ENCODE results near the gene EGFL8. TPM values are rescaled to one million over a fixed set of nuclear protein-coding genes. Genes with fewer than 3 reads are reported as not detected.
"Not testable (repeated sequence)": the region's sequence is repeated elsewhere in the genome, so short reads cannot be mapped to it uniquely, and the experiment has no call there.

The EGFL8 gene
- total RNA-seq, 2 experiments from 2014 or later = 6.0 to 8.6 TPM

DNA sequence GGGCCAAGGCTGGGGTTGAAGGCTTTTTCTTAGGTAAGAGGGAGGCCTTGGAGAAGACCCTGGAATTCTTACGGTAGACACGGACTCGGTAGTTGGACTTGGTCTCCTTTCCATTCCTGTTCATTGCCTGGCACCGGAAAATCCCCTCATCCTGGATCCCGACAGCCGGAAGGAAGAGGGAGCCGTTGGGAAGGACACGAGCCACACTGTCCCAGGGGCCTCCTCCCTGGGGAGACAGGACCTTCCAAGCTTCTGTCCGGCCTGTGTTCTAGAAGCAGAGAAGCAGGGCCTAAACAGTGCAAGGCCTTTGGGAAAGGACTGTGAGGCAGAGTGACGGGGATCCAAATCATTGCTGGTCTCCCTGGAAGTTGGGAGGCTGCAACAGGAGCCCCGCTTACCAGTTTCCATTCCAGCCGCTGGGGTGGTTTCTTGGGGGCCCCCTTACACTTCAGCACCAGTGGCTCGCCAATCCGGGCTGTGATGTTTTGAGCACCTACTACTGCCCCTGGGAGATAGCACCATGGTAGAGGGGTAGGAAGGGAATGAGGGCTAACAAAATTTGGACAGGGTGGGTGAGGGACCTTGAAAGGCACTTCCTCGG is 19.2 kb downstream of the EGFL8 start:
- no peaks in the 10 kb centered on the region for H3K9me3 Mint-ChIP-seq
- H3K4me1 Mint-ChIP-seq = peaks cover 62% of the 10 kb centered on the region
- no peak for DNase-seq
- H3K36me3 Mint-ChIP-seq (ENCODE audit: low read depth) = peaks cover 61% of the 10 kb centered on the region
- no peaks in the 10 kb centered on the region for H3K27me3 Mint-ChIP-seq
- no peak overlapping the region for H3K4me3 Mint-ChIP-seq
- H3K27ac Mint-ChIP-seq = no peak overlapping the region
- POLR2A ChIA-PET = no interaction called here
- CTCF ChIA-PET = interaction anchor here (2.3 kb wide), 1 partner anchor 12 kb away, joined by 8 read pairs; no protein-coding TSS in a partner anchor

DNA sequence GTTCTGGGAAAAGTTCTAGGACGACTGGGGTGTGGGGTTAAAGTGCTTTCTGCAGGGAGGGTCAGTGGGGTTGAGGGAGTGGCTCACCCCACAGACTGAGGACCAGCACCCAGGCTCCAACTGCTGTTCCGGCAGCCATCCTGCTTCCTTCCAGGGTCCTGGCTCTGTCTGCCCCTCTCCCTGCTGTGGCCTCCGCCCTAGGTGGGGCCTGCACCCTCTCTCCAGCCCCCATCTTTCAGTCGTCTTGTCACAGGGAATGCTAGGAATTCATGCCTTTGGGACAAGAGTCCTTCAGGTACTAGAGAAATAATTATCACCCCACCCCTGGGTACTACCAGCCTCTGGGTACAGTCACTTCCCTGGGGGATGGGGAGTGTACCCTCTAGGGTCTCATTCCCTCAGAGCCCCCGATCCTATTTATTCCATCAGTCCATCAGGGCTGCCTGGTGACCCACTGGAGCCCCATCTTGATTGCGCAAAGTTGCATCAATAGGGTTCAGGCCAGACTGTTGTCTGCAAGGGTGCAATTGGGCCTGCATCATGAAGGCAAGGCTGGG is 19.8 kb downstream of the EGFL8 start, which contains the start of gene AGER:
AGER (minus strand) TSS at position 170 of the 557 bp plus-strand sequence; CDS start at position 139, 31 bp downstream.
- Mint-ChIP-seq H3K27ac (peak within 1 kb of the TSS; percentile 25), H3K4me1 (peaks cover 62% of the 10 kb centered on the region), H3K9me3 (no peaks in the 10 kb centered on the region), H3K36me3 (ENCODE audit: low read depth) (peaks cover 61% of the 10 kb centered on the region), H3K4me3 (no peak within 1 kb of the TSS), H3K27me3 (no peaks in the 10 kb centered on the region)
- ChIA-PET CTCF (no interaction called here), POLR2A (no interaction called here)
- DNase-seq = no peak

DNA sequence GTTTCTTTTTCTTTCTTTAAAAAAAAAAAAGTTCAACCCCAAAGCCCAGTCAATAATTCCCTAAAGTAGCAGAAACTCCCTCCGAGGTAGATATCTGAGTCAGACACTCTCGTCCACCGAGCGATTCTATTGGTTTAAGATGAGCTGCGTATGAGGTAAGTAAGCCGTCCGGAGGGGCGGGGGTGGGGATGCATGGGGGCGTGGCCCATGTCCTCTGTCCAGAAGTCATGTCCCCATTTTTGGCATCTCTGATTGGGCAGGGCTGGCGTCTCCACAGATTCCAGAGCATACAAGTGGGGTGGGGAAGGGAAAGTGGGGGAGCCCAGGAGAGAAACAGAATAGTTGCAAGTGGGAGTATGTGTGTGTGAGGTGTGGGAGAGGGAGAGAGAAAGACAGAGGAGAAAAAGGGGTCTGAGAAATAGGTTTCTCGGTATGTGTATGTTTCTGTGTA is 21.3 kb downstream of the EGFL8 start:
- POLR2A ChIA-PET, H3K9me3 Mint-ChIP-seq, DNase-seq, CTCF ChIA-PET, H3K27me3 Mint-ChIP-seq: not testable (repeated sequence)
- peak overlapping the region; percentile 75 for H3K27ac Mint-ChIP-seq
- H3K36me3 Mint-ChIP-seq (ENCODE audit: low read depth) = peaks cover 59% of the 10 kb centered on the region
- H3K4me1 Mint-ChIP-seq = peaks cover 52% of the 10 kb centered on the region
- H3K4me3 Mint-ChIP-seq = peak overlapping the region; percentile 25

DNA sequence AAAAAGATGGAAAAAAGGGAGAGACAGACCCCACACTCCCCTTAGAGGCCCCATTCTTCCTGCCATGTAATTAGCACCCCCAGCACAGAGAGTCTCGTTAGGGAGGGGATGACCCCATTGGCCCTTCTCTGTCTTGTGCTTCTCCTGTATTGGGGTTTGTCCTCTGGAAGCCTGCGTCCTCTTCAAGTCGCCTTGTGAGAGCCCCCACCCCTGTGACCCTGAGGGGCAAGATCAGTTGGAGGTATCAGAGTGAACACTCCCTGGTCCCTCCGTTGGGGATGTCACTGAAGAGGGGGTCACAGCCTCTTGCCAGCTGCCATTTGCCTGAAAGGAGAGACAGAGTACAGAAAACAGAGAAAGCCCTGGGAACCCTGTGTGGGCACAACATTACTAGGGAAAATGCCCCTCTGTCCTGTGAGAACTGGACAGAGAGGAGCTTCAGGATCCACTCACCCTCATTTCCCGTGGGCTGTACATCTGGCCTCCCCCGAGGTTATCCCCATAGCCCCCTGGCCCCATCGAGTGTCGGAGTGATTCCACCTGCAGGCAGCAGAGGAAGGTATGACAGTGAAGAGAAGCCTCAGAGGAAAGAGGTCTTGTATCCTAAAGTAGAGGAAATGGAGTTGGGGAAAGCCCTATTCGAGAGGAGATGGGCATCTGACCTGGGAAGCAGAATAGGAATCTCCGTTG is 21.9 kb downstream of the EGFL8 start:
- H3K9me3 Mint-ChIP-seq, POLR2A ChIA-PET, H3K27me3 Mint-ChIP-seq, DNase-seq, H3K4me3 Mint-ChIP-seq: not testable (repeated sequence)
- Mint-ChIP-seq H3K36me3 (ENCODE audit: low read depth) (peaks cover 61% of the 10 kb centered on the region), H3K4me1 (peaks cover 49% of the 10 kb centered on the region), H3K27ac (peak overlapping the region; percentile 75)
- CTCF ChIA-PET = interaction anchor here (1.5 kb wide), 1 partner anchor 9 kb away, joined by 4 read pairs; no protein-coding TSS in a partner anchor

DNA sequence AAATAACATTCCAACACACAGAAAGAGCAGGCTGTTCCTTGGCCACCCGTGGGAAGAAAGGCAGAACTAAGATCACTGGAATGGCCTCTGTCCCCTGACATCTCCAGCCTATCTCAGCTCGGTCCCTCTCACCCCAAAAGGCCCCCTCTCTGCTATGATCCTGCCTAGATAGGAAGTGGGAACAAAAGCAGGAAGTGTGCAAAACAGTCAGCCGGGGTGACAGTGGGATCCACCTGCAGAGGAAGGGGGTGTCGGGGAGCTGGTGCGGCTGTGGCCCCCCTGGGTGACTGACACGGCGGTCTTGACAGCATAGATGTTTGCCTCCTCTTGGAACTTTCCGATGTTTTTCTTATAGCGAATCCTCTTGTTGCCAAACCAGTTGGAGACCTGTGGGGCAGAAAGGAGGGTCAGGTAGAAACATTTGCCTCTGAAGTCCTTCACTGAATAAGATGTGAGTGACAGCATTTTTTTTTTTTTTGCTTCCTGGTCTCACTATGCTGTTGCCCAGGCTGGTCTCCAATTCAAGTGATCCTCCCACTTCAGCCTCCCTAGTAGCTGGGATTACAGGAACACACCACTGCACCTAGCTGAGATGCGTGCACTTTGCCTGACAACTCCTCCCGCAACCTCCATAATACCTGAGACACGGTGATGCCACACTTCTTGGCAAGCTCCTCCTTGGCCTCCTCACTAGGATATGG is 22.8 kb downstream of the EGFL8 start:
- peaks cover 67% of the 10 kb centered on the region for H3K36me3 Mint-ChIP-seq (ENCODE audit: low read depth)
- H3K9me3 Mint-ChIP-seq = no peaks in the 10 kb centered on the region
- POLR2A ChIA-PET = no interaction called here
- H3K27ac Mint-ChIP-seq = peak overlapping the region; percentile 67
- H3K27me3 Mint-ChIP-seq = no peaks in the 10 kb centered on the region
- no peak for DNase-seq
- CTCF ChIA-PET = interaction anchor here (1.5 kb wide), 1 partner anchor 9 kb away, joined by 4 read pairs; no protein-coding TSS in a partner anchor
- peaks cover 43% of the 10 kb centered on the region for H3K4me1 Mint-ChIP-seq
- peak overlapping the region; percentile 42 for H3K4me3 Mint-ChIP-seq

DNA sequence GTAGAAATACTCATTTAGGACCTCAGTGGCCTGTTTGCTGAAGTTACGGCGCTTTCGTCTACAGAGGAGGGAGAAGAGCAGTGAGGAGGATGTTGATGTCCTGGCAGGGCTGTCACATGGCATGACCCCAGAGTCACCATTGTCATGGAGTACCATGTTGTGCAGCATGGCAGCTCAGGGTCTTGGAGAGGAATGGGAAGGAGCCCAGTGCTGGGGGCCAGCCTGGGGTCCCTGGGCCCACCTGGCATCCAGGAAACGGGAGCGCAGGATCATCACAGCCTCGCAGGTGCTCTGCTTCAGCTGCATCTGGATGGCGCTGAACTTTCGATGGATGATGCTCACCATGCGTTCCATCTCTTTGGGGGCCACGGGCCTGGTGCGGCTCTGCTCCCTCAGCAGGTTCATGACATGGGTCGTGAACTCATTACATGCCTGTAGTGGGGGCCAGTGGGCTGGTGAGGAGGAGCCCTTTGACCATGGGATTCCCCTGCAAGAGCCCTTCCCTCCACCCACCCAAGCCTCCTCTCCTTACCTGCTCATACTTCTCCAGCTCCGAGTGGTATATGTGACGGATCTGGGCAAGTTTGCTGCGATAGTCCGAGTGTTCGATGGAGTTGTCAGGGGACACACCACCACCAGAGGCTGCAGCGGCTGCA is 23.5 kb downstream of the EGFL8 start:
- CTCF ChIA-PET = interaction anchor here (0.5 to 1.5 kb wide), 2 partner anchors 8 to 28 kb away, joined by 3 to 4 read pairs; no protein-coding TSS in a partner anchor
- H3K9me3 Mint-ChIP-seq, H3K27me3 Mint-ChIP-seq, DNase-seq, POLR2A ChIA-PET: not testable (repeated sequence)
- Mint-ChIP-seq H3K4me1 (peaks cover 43% of the 10 kb centered on the region), H3K27ac (peak overlapping the region; percentile 67), H3K4me3 (peak overlapping the region; percentile 100), H3K36me3 (ENCODE audit: low read depth) (peaks cover 64% of the 10 kb centered on the region)

DNA sequence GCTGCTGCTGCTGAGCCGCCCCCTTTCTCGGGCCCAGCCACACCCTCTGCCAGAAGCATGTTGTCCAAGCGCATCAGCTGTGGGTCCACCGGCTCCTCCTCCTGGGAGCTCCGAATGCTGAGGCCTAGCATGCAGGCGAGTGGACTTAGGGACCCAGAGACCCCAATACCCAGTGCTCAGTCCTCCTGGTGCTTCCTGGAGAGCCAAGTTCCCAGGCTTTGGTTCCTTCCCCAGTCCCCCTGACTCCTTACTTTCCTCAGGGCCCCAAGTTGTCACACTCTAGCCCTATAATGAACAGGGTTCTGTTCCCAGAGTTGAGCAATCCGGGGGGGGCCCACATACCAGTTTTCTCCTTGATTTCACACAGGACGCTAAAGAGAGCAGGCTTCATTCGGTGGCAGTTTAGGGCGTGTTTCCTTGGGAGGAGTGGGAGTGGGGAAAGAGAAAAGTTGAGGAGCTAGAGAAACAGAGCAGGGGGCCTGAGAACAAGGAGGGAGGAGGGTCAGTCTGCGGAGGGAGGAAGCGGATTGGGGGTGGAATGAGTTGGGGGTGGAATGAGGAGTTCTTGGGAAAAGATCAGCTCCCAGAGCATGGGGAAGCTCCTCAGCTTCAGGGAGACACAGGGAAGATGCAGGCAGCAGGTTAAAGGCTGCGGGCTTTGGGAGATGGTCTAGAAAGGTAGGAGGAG is 24.1 kb downstream of the EGFL8 start:
- Mint-ChIP-seq H3K4me1 (peaks cover 49% of the 10 kb centered on the region), H3K4me3 (peak overlapping the region; percentile 100), H3K9me3 (no peaks in the 10 kb centered on the region), H3K36me3 (ENCODE audit: low read depth) (peaks cover 64% of the 10 kb centered on the region), H3K27me3 (no peaks in the 10 kb centered on the region), H3K27ac (peak overlapping the region; percentile 69)
- no peak for DNase-seq
- CTCF ChIA-PET = interaction anchor here (0.5 kb wide), 1 partner anchor 27 kb away, joined by 3 read pairs; no protein-coding TSS in a partner anchor
- POLR2A ChIA-PET = no interaction called here

DNA sequence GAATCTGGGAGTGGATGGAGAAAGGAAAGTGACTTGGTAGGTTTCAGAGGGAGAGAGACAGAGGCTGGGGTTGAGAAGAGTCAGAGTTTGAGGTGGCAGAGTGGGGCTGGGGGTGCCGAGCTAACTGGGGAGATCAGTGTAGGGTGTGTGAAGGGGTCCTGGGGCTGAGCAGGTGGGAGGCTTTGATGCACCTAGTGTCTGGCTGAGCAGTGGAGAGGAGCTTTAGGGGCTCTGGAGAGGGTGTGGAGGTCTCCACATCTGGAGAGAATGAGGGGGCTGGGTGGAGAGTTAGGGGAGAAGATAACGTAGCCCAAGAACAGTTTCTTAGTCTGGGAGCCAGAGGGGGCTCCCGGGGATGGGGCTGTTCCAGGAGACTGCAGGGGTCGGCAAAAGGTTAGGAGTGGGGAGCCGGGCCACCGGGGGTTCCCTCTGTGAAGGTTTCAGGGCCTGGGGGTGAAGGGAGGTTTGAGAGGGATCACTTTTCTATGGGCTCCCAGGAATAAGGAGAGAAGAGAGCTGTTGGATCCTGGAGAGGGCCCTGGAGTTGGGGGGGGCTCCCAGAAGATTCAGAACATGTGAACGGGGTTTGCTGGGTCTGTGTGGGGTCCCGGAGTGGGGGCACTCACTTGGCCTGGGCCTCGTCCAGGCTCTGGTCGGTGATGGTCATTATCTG is 24.8 kb downstream of the EGFL8 start:
- no peaks in the 10 kb centered on the region for H3K27me3 Mint-ChIP-seq
- H3K9me3 Mint-ChIP-seq = no peaks in the 10 kb centered on the region
- CTCF ChIA-PET = no interaction called here
- peaks cover 54% of the 10 kb centered on the region for H3K4me1 Mint-ChIP-seq
- peaks cover 62% of the 10 kb centered on the region for H3K36me3 Mint-ChIP-seq (ENCODE audit: low read depth)
- peak overlapping the region; percentile 100 for H3K4me3 Mint-ChIP-seq
- H3K27ac Mint-ChIP-seq = peak overlapping the region; percentile 69
- POLR2A ChIA-PET = no interaction called here
- no peak for DNase-seq

DNA sequence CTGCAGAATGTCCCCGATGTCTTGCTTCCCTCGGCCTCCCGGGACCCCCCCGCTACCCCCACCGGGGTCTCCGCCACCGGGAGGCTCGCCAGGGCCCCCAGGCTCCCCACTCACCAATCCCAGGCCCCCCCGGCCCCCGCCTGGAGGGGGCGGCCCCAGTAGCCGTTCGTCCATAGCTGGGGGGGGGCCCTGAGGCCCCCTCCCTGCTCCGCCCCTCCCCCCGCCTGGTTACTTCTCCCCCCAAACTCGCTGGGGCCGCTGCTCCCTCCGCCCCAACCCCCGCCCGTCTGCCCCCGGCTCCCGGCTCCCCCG is 25.3 kb downstream of the EGFL8 start:
- POLR2A ChIA-PET = no interaction called here
- CTCF ChIA-PET = interaction anchor here (1.3 to 1.4 kb wide), 3 partner anchors 8 to 59 kb away, joined by 3 to 6 read pairs (median 3); partner anchors contain the start of gene FKBPL
- Mint-ChIP-seq H3K9me3 (no peaks in the 10 kb centered on the region), H3K27ac (peak overlapping the region; percentile 69), H3K4me3 (peak overlapping the region; percentile 100), H3K4me1 (peaks cover 57% of the 10 kb centered on the region), H3K36me3 (ENCODE audit: low read depth) (peaks cover 60% of the 10 kb centered on the region), H3K27me3 (no peaks in the 10 kb centered on the region)
- DNase-seq = no peak

DNA sequence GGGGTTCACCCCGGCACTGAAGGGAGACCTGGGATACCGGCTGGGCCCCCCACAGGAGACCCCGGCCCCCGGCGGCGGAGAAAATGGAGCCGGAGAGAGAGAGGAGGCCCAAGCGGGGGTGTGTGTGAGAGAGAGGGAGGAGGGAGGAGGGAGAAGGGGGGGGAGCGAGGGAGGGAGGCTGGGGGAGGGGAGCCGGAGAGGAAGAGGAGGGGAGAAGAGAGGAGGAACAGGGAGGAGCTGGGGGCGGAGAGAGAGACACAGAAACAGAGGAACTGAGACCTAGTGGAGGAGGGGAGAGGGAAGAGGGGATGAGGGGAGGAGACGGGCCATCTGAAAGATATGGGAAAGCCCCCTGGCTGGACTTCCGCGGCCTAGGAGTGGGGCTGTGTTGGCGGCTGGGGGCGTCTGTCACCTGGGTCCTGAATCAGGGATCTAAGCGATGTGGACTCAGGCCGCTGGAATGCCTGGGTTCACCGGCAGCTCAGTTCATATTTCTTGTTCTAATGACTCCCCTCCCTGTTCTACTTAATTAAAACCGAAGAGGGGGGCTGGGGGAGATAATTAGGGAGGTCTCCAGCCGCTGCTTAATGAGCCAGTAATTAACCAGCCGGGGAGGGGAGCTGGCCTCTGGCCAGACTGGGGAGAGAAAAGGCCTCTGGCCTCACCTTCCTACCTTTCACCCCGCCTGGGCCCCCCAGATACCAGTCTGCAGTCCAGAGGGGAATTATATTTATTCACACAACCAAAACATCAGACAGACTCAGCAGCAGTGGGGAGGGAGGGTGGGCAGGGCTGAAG is 25.9 kb downstream of the EGFL8 start, which contains the start of gene PBX2:
PBX2 (minus strand) TSS at position 149 of the 798 bp plus-strand sequence. CDS start 287 bp downstream, outside the sequence.
- Mint-ChIP-seq H3K27ac (peak within 1 kb of the TSS; percentile 97), H3K4me3 (peak within 1 kb of the TSS; percentile 100), H3K36me3 (ENCODE audit: low read depth) (peaks cover 60% of the 10 kb centered on the region), H3K9me3 (no peaks in the 10 kb centered on the region), H3K4me1 (peaks cover 63% of the 10 kb centered on the region), H3K27me3 (no peaks in the 10 kb centered on the region)
- ChIA-PET POLR2A (interaction anchor here (1.0 kb wide), 1 partner anchor 654 kb away, joined by 3 read pairs; no protein-coding TSS in a partner anchor), CTCF (interaction anchor here (0.9 to 1.4 kb wide), 5 partner anchors 9 to 60 kb away, joined by 3 to 6 read pairs (median 3); partner anchors contain the start of gene FKBPL)
- peak; percentile 93 for DNase-seq
